ENCODE data around the gene ICE1. TPM values are rescaled to one million over a fixed set of nuclear protein-coding genes. Genes with fewer than 3 reads are reported as not detected.
A peak's percentile ranks its signal among the peaks of the same experiment; 100 is the strongest.

The ICE1 gene
- total and polyA plus RNA-seq, 12 donors: 4.8 to 20.3 (median 18.6) TPM

DNA sequence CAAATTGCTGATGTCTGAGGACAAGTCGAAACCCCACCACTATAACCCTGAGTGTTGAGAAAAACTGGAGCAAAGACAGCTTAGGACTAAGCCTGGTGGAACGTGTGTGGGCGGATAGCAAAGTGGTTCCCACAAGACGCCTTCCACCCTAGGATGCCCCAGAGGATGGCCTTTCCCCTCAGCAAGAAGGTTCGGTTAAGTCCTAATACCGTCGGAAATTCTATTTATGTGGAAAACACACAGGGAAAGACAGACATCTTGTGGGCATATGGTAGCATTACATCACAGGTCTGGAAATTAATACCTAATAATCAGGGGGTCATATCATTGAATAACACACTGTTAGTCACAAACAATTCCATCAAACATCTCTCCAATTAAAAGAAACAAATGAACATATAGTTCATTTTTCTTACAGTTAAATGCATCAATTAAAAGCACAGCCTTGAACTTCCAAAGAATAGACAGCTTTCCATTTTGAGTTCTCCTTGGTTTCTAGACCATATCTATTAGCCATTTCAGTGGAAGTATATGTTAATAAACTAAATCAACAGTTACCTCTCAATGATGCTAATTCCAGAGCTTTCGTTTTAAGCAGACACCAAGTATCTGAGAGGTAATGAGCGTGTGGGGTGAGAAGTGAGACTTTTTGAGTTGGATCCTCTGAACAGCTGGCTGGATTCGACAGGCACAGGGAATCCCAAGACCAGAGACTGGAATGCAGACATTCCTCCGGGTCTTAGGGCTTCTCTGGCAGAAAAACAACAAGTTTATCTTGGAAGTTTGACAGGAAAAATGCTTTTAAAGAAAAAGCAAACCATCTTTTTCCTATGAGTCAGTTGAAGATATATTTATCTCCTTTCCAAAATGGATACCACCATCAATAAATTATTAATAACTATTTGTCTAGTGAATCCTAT lies 2.9 kb upstream of the ICE1 start:
- H3K27ac ChIP-seq: no peak overlapping the region
- H3K4me1 ChIP-seq: peaks cover 9 to 37% (median 24%) of the 10 kb centered on the region in 9 donors
- intact Hi-C loops (cut with DNase I): loop anchor here (1.0 to 10.0 kb wide), 9 partner anchors 275 to 545 kb away; partner anchors contain the start of gene ADAMTS16 (in 5 of the 10)
- TF ChIP-seq, protein P1, sequence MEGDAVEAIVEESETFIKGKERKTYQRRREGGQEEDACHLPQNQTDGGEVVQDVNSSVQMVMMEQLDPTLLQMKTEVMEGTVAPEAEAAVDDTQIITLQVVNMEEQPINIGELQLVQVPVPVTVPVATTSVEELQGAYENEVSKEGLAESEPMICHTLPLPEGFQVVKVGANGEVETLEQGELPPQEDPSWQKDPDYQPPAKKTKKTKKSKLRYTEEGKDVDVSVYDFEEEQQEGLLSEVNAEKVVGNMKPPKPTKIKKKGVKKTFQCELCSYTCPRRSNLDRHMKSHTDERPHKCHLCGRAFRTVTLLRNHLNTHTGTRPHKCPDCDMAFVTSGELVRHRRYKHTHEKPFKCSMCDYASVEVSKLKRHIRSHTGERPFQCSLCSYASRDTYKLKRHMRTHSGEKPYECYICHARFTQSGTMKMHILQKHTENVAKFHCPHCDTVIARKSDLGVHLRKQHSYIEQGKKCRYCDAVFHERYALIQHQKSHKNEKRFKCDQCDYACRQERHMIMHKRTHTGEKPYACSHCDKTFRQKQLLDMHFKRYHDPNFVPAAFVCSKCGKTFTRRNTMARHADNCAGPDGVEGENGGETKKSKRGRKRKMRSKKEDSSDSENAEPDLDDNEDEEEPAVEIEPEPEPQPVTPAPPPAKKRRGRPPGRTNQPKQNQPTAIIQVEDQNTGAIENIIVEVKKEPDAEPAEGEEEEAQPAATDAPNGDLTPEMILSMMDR (IDR thresholded peaks at IDR 0.05): peak; percentile 42 to 79 (median 68)
- no peaks in the 10 kb centered on the region for H3K9me3 ChIP-seq
- ATAC-seq (no peak), DNase-seq (no peak)
- no peak overlapping the region for H3K4me3 ChIP-seq
- H3K36me3 ChIP-seq: no peaks in the 10 kb centered on the region
- H3K27me3 ChIP-seq: no peaks in the 10 kb centered on the region
- WGBS, 2 donors: 22 to 26% methylated on average over 11 of the region's 11 CpGs

DNA sequence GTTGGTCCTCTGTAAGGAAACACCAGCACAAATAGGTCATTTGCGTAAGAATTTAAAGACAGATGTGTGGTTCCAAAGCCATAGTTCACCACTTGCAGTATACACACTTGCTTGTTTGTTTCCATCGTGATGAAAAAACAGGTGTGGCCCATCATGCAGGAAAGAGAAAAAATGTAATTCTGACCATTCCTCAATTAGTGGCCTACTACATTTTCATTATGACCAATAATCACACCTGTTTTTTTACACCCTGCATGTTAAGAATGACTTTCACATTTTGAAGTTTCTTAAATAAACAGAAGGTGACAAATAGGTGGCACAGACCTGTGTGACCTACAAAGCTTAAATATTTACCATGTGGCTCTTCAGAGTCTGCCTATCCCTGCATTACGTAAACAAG lies 2.2 kb upstream of the ICE1 start:
- intact Hi-C loops (cut with DNase I): loop anchor here in 3 of 10 donors (2.0 to 5.0 kb wide), 3 partner anchors 539 to 543 kb away; no protein-coding TSS in a partner anchor
- DNase-seq (no peak), ATAC-seq (no peak)
- H3K36me3 ChIP-seq: no peaks in the 10 kb centered on the region
- no peaks in the 10 kb centered on the region for H3K27me3 ChIP-seq
- H3K4me1 ChIP-seq: peaks cover 9 to 44% (median 31%) of the 10 kb centered on the region in 9 donors
- TF ChIP-seq, protein P1 (IDR thresholded peaks at IDR 0.05): no peak
- no peak overlapping the region for H3K27ac ChIP-seq
- 86 to 90% methylated on average over 3 of the region's 3 CpGs for WGBS, 2 donors
- no peaks in the 10 kb centered on the region for H3K9me3 ChIP-seq
- H3K4me3 ChIP-seq: no peak overlapping the region

DNA sequence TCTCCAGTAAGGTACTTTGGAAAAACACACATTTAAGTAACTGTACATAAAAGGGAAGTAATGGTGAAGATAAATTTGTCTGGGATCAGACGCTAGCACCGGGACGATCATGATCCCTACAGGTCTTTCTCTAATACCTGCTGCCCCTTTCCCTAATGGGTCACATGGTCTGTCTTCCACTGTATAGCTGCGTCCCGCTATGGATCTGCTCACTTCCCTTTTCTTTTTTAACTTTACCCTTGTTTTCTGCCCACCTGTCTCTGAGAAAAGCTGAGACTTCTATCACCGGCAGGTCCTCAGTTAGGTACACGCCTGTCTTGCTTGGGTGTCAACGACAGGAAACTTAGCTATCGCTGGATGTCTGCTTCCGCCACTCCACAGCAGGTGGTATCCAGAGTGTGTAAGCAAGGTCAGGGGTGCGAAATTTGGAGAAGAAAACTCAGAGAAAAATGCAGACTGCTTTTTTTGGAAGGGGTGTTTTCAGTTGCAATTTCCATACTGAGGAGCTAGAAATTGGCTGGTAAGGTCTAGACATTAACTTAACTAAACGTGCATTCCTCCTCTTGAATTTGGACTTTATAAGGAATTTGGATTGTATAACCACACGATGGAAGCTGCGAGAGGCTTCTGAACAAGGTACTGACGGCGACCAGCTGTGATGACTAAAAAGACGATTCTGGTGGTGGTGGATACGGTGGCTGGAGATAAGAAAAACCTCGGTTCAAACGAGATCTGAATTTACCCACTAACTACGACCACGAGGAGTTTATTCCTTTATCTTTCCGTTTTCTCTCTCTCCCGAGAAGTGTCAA lies 1.1 kb upstream of the ICE1 start:
- no peaks in the 10 kb centered on the region for H3K36me3 ChIP-seq
- TF ChIP-seq, protein P1 (IDR thresholded peaks at IDR 0.05): no peak
- DNase-seq (no peak), ATAC-seq (no peak)
- whole genome bisulfite sequencing, 2 donors: 12 to 19% methylated on average over 24 of the region's 24 CpGs
- peak overlapping the region; percentile 28 to 100 (median 90) for H3K4me3 ChIP-seq
- no peaks in the 10 kb centered on the region for H3K9me3 ChIP-seq
- peak overlapping the region; percentile 82 to 99 (median 96) for H3K27ac ChIP-seq
- H3K4me1 ChIP-seq: peaks cover 9 to 55% (median 40%) of the 10 kb centered on the region in 9 donors
- no peaks in the 10 kb centered on the region for H3K27me3 ChIP-seq
- intact Hi-C loops (cut with DNase I): loop anchor here in 3 of 10 donors (2.0 to 5.0 kb wide), 3 partner anchors 541 to 544 kb away; no protein-coding TSS in a partner anchor
